GM12891 (cell line): ENCODE measurements around the gene FARP1.

Experiments
- DNase-seq: peaks from one replicate; pipeline ENCODE4 v3.0.0; 2011; ENCODE audit warnings: low spot score; ENCODE audit not compliant: insufficient read length
- FAIRE-seq: peaks from 2 replicates; lab custom pipeline; 2011; peaks lifted over from hg19 to GRCh38; lab: Jason Lieb, UNC
- PAX5 ChIP-seq: IDR thresholded peaks from 2 replicates; pipeline ENCODE4 v1.6.1; 2011; ENCODE audit warnings: low read length, moderate library complexity, mild to moderate bottlenecking; ENCODE audit not compliant: insufficient read depth, severe bottlenecking
- POLR2A ChIP-seq: IDR thresholded peaks from 2 replicates; pipeline ENCODE4 v1.6.1; 2011; ENCODE audit warnings: low read depth, low read length, control low read depth
- POLR2AphosphoS5 ChIP-seq: IDR thresholded peaks from 2 replicates; pipeline ENCODE4 v1.6.1; 2011; ENCODE audit warnings: low read depth, low read length, control low read depth
- POU2F2 ChIP-seq: IDR thresholded peaks from 2 replicates; pipeline ENCODE4 v1.6.1; 2011; ENCODE audit warnings: low read depth, mild to moderate bottlenecking, control low read depth, low read length, moderate library complexity
- SPI1 ChIP-seq: IDR thresholded peaks from 2 replicates; pipeline ENCODE4 v1.6.1; 2011; ENCODE audit warnings: low read depth, low read length, control low read depth
- TAF1 ChIP-seq: IDR thresholded peaks from 2 replicates; pipeline ENCODE4 v1.6.1; 2011; ENCODE audit warnings: low read depth, low read length, control low read depth

FARP1 gene

GRCh38 chr13:98182153-98182552 is 39.3 kb downstream of the FARP1 start:
- TF ChIP-seq POLR2AphosphoS5 (no peak), PAX5 (no peak)
- DNase-seq (no peak), FAIRE-seq (no peak)

GRCh38 chr13:98182589-98182988 is 39.7 kb downstream of the FARP1 start:
- DNase-seq (no peak), FAIRE-seq (no peak)
- TF ChIP-seq TAF1 (no peak), PAX5 (no peak), POLR2A (no peak), SPI1 (no peak), POLR2AphosphoS5 (no peak), POU2F2 (no peak)

GRCh38 chr13:98184792-98185191 is 41.9 kb downstream of the FARP1 start:
- FAIRE-seq (no peak), DNase-seq (no peak)
- TF ChIP-seq PAX5 (no peak), POLR2A (no peak), SPI1 (no peak), POLR2AphosphoS5 (no peak), TAF1 (no peak), POU2F2 (no peak)

GRCh38 chr13:98187155-98187964 is 44.5 kb downstream of the FARP1 start:
- no peak for FAIRE-seq
- no peak for TF ChIP-seq TAF1
- no peak for TF ChIP-seq POLR2AphosphoS5
- no peak for TF ChIP-seq SPI1
- TF ChIP-seq PAX5: no peak
- TF ChIP-seq POU2F2: no peak
- no peak for TF ChIP-seq POLR2A
- DNase-seq: no peak

GRCh38 chr13:98187965-98188261 is 45.0 kb downstream of the FARP1 start:
- TF ChIP-seq TAF1: no peak
- TF ChIP-seq POLR2AphosphoS5: no peak
- no peak for TF ChIP-seq SPI1
- TF ChIP-seq POU2F2: no peak
- no peak for TF ChIP-seq PAX5
- no peak for TF ChIP-seq POLR2A
- no peak for FAIRE-seq
- DNase-seq: no peak

- FAIRE-seq (no peak), DNase-seq (no peak)
- TF ChIP-seq SPI1: no peak
- no peak for TF ChIP-seq POLR2A
- no peak for TF ChIP-seq POU2F2
- no peak for TF ChIP-seq TAF1
- no peak for TF ChIP-seq PAX5
- no peak for TF ChIP-seq POLR2AphosphoS5
These were observed 45.8 kb downstream of the FARP1 start for GRCh38 chr13:98188544-98189166.

- DNase-seq (no peak), FAIRE-seq (no peak)
- TF ChIP-seq POLR2A (no peak), POU2F2 (no peak), PAX5 (no peak), POLR2AphosphoS5 (no peak), SPI1 (no peak), TAF1 (no peak)
These were observed 47.1 kb downstream of the FARP1 start for GRCh38 chr13:98189841-98190505.

GRCh38 chr13:98190889-98191444 is 48.1 kb downstream of the FARP1 start:
- TF ChIP-seq SPI1 (no peak), TAF1 (no peak), POU2F2 (no peak)
- FAIRE-seq (no peak), DNase-seq (no peak)

- FAIRE-seq: no peak
- TF ChIP-seq TAF1: no peak
- no peak for TF ChIP-seq POU2F2
- no peak for TF ChIP-seq PAX5
- TF ChIP-seq SPI1: no peak
- no peak for TF ChIP-seq POLR2AphosphoS5
- DNase-seq: no peak
These were observed 49.1 kb downstream of the FARP1 start for GRCh38 chr13:98192008-98192407.
